OCI-LY3 (cell line): Measurements from ENCODE around the gene KCNRG.

Experiments
- H2AFZ ChIP-seq: fragments of 200-600, 300-600 bp; shearing (Covaris generic); 2 replicates; pipeline ENCODE4 v1.6.0; 2014; ENCODE audit warnings: antibody characterized with exemption, low read depth, low read length
- H3K27ac ChIP-seq: fragments of 200-600, 300-600 bp; sonication (generic); 2 replicates; pipeline ENCODE4 v1.5.1; 2014; ENCODE audit warnings: mild to moderate bottlenecking, low read length, moderate library complexity, mixed read lengths
- H3K27me3 ChIP-seq: fragments of 200-600, 300-600 bp; sonication (generic); 2 replicates; pipeline ENCODE4 v1.6.1; 2014; ENCODE audit warnings: low read depth, low read length, mixed read lengths
- H3K36me3 ChIP-seq: fragments of 200-600, 300-600 bp; sonication (generic); replicated peaks from 2 replicates; pipeline ENCODE3; 2014; ENCODE audit warnings: low read depth, low read length, mixed read lengths
- H3K4me1 ChIP-seq: fragments of 300-600, 200-600 bp; sonication (generic); 2 replicates; pipeline ENCODE4 v1.6.1; 2014; ENCODE audit warnings: low read length, mixed read lengths
- H3K4me2 ChIP-seq: fragments of 200-600, 300-600 bp; sonication (generic); 2 replicates; pipeline ENCODE4 v1.6.1; 2014; ENCODE audit warnings: low read length, mixed read lengths
- H3K4me3 ChIP-seq: fragments of 300-600, 200-600 bp; sonication (generic); 2 replicates; pipeline ENCODE4 v1.5.1; 2014; ENCODE audit warnings: antibody characterized with exemption, mild to moderate bottlenecking, low read length, moderate library complexity
- H3K79me2 ChIP-seq: fragments of 300-600, 200-600 bp; shearing (Covaris generic); 2 replicates; pipeline ENCODE4 v1.6.1; 2014; ENCODE audit warnings: mild to moderate bottlenecking, low read length, mixed read lengths
- H3K9ac ChIP-seq: fragments of 300-600, 200-600 bp; shearing (Covaris generic); 2 replicates; pipeline ENCODE4 v1.6.0; 2014; ENCODE audit warnings: mild to moderate bottlenecking, low read length, moderate library complexity
- H3K9me3 ChIP-seq: fragments of 200-600, 300-600 bp; shearing (Covaris generic); 2 replicates; pipeline ENCODE4 v1.6.1; 2014; ENCODE audit warnings: low read length, mixed read lengths; ENCODE audit not compliant: insufficient read depth
- H4K20me1 ChIP-seq: fragments of 200-600, 300-600 bp; sonication (generic); 2 replicates; pipeline ENCODE4 v1.6.1; 2016; ENCODE audit warnings: low read length, mixed read lengths; ENCODE audit not compliant: insufficient read depth
- CTCF ChIP-seq: fragments of 200-600, 300-600 bp; sonication (generic); IDR thresholded peaks from 2 replicates; pipeline ENCODE4 v1.5.1; 2014; ENCODE audit warnings: antibody characterized with exemption, low read length, low read depth
- EZH2phosphoT487 ChIP-seq: fragments of 200-600 bp; shearing (Covaris generic); IDR thresholded peaks from 2 replicates; pipeline ENCODE4 v1.6.1; 2018; ENCODE audit warnings: antibody characterized with exemption, mixed run types, low read depth

Gene KCNRG

GRCh38 chr13:49995625-49996101, 19.6 kb upstream of the KCNRG start:
- Histone ChIP-seq H3K9me3 (no peaks in the 10 kb centered on the region), H3K4me2 (peak overlapping the region; percentile 89), H3K79me2 (peaks cover 18% of the 10 kb centered on the region), H4K20me1 (0 out of 2 replicates have a peak, but pooled peaks cover 5% of the 10 kb centered on the region), H3K27me3 (no peaks in the 10 kb centered on the region), H3K36me3 (peaks cover 21% of the 10 kb centered on the region), H3K4me1 (peaks cover 17% of the 10 kb centered on the region), H2AFZ (peak overlapping the region; percentile 31), H3K4me3 (peak overlapping the region; percentile 91), H3K27ac (peak overlapping the region; percentile 55; the same call in 1 of the 2 replicates), H3K9ac (peak overlapping the region; percentile 85)
- TF ChIP-seq CTCF: no peak
- TF ChIP-seq EZH2phosphoT487: no peak

- H3K36me3 ChIP-seq: peaks cover 21% of the 10 kb centered on the region
- H3K9me3 ChIP-seq: no peaks in the 10 kb centered on the region
- H3K79me2 ChIP-seq: peaks cover 18% of the 10 kb centered on the region
- peak overlapping the region; percentile 91 for H3K4me3 ChIP-seq
- H3K9ac ChIP-seq: peak overlapping the region; percentile 85
- H4K20me1 ChIP-seq: 0 out of 2 replicates have a peak, but pooled peaks cover 5% of the 10 kb centered on the region
- H3K27ac ChIP-seq: peak overlapping the region; percentile 55
- TF ChIP-seq CTCF: no peak
- no peak for TF ChIP-seq EZH2phosphoT487
- H3K4me2 ChIP-seq: peak overlapping the region; percentile 89
- peak overlapping the region; percentile 31 for H2AFZ ChIP-seq
- H3K27me3 ChIP-seq: no peaks in the 10 kb centered on the region
- H3K4me1 ChIP-seq: peaks cover 17% of the 10 kb centered on the region
These were observed 18.9 kb upstream of the KCNRG start for GRCh38 chr13:49996161-49996915.

- H3K27ac ChIP-seq: peak within 1 kb of the TSS; percentile 85
- H3K36me3 ChIP-seq: peaks cover 21% of the 10 kb centered on the region
- peak within 1 kb of the TSS; percentile 89 for H3K4me2 ChIP-seq
- H3K9me3 ChIP-seq: no peaks in the 10 kb centered on the region
- no peaks in the 10 kb centered on the region for H3K27me3 ChIP-seq
- H4K20me1 ChIP-seq: 0 out of 2 replicates have a peak, but pooled peaks cover 5% of the 10 kb centered on the region
- peak within 1 kb of the TSS; percentile 91 for H3K4me3 ChIP-seq
- TF ChIP-seq CTCF (peak; percentile 97), EZH2phosphoT487 (no peak)
- peaks cover 18% of the 10 kb centered on the region for H3K79me2 ChIP-seq
- peak within 1 kb of the TSS; percentile 90 for H3K9ac ChIP-seq
- peaks cover 17% of the 10 kb centered on the region for H3K4me1 ChIP-seq
- peak within 1 kb of the TSS; percentile 66 for H2AFZ ChIP-seq
These were observed 18.0 kb upstream of the KCNRG start, which contains the start of gene TRIM13 for GRCh38 chr13:49996951-49997895. Gene TRIM13, plus strand, starts transcription at chr13:49997042. Its CDS starts 14,899 bp downstream, at chr13:50011941.
